HepG2 (cell line): ENCODE results near the gene CGREF1. TPM values are rescaled to one million over a fixed set of nuclear protein-coding genes. Genes with fewer than 3 reads are reported as not detected.

Source experiments
- ARID5B ChIP-seq: IDR thresholded peaks from 2 replicates; pipeline ENCODE4 v1.4.0; 2020; ENCODE audit warnings: mild to moderate bottlenecking, missing genetic modification reagents
- BORCS8-MEF2B ChIP-seq: sonication (generic); formaldehyde crosslinking; IDR thresholded peaks from 2 replicates; pipeline ENCODE4 v1.8.0; 2022; ENCODE audit warnings: mild to moderate bottlenecking, missing genetic modification reagents
- CBFB ChIP-seq: sonication (generic); formaldehyde crosslinking; IDR thresholded peaks from 2 replicates; pipeline ENCODE4 v1.4.0; 2020; ENCODE audit warnings: missing genetic modification reagents
- NR1H2 ChIP-seq: sonication (generic); formaldehyde crosslinking; IDR thresholded peaks from 2 replicates; pipeline ENCODE4 v1.8.1; 2022; ENCODE audit warnings: low read depth, missing genetic modification reagents, borderline replicate concordance
- TFDP1 ChIP-seq: IDR thresholded peaks from 2 replicates; pipeline ENCODE4 v1.6.1; 2016; ENCODE audit warnings: missing compliant biosample characterization, missing genetic modification reagents, borderline replicate concordance
- ZNF629 ChIP-seq: sonication (generic); formaldehyde crosslinking; conservative IDR thresholded peaks from 2 replicates; pipeline ENCODE4 v1.5.0; 2020; ENCODE audit warnings: missing genetic modification reagents
- polyA plus RNA-seq, 8 experiments: library from polyadenylated mRNA; depleted of rRNA in 3 of 8; stranded (reverse) in 7 of 8; unstranded in 1 of 8; fragments of >200 nt; fragmentation: Illumina TruSeq in 4 of 8; extraction: Trizol in 4 of 8; gene quantifications; 2 replicates each; pipeline versions ENCODE4 v1.2.1 to v1.2.3, GENCODE V29; 2011 to 2016; ENCODE audit warnings: low read depth in 4 of 8, missing spikeins in 1 of 8, mixed read lengths in 1 of 8; ENCODE audit not compliant: insufficient read depth in 1 of 8
- total RNA-seq, 5 experiments: library from RNA; depleted of rRNA; stranded (reverse); fragments of >200 nt; fragmentation: Illumina TruSeq; extraction: Trizol; gene quantifications; 2 replicates each; pipeline ENCODE4 v1.2.3, GENCODE V29; 2016; ENCODE audit warnings: low read depth in 1 of 5
- TF ChIP-seq, protein P1 (sequence below): sonication (generic); formaldehyde crosslinking; IDR thresholded peaks from 2 replicates; pipeline ENCODE4 v1.4.0; 2020; ENCODE audit warnings: missing genetic modification reagents
- TF ChIP-seq, protein P2 (sequence below): sonication (generic); formaldehyde crosslinking; IDR thresholded peaks from 2 replicates; pipeline ENCODE4 v1.5.1; 2020; ENCODE audit warnings: mild to moderate bottlenecking, missing genetic modification reagents, moderate library complexity
- TF ChIP-seq, protein P3 (sequence below), 2 experiments: sonication (generic) in 1 of 2; formaldehyde crosslinking in 1 of 2; IDR thresholded peaks; 2 replicates each; pipeline versions ENCODE4 v1.6.1 to v1.9.0; 2014 to 2022; ENCODE audit warnings: antibody characterized with exemption in 1 of 2, borderline replicate concordance in 1 of 2, inconsistent platforms in 1 of 2, low read depth in 1 of 2, missing genetic modification reagents in 1 of 2

Gene CGREF1
- total and polyA plus RNA-seq, 2 of the 13 experiments (the other 11 are each of a cell fraction or from before 2014, with no cell fraction given) = 13.9 to 23.4 TPM

DNA sequence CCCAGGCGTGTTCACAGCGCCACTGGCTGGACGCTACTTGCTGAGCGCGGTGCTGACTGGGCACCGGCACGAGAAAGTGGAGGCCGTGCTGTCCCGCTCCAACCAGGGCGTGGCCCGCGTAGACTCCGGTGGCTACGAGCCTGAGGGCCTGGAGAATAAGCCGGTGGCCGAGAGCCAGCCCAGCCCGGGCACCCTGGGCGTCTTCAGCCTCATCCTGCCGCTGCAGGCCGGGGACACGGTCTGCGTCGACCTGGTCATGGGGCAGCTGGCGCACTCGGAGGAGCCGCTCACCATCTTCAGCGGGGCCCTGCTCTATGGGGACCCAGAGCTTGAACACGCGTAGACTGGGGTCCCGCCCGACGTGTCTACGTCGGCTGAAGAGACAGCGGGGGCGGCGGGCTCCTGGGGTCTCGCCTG lies 33.2 kb downstream of the CGREF1 start (continued):
- TF ChIP-seq TFDP1 (CRISPR knock-in tag) (peak; percentile 21; the same call in 1 of the 2 replicates), NR1H2 (CRISPR knock-in tag) (no peak), BORCS8-MEF2B (CRISPR knock-in tag) (0 out of 2 replicates have a peak, but pooled peaks have one; percentile 33), ARID5B (CRISPR knock-in tag) (no peak), CBFB (CRISPR knock-in tag) (0 out of 2 replicates have a peak, but pooled peaks have one; percentile 23), ZNF629 (CRISPR knock-in tag) (0 out of 2 replicates have a peak, but pooled peaks have one; percentile 10)
- TF ChIP-seq, protein P1, sequence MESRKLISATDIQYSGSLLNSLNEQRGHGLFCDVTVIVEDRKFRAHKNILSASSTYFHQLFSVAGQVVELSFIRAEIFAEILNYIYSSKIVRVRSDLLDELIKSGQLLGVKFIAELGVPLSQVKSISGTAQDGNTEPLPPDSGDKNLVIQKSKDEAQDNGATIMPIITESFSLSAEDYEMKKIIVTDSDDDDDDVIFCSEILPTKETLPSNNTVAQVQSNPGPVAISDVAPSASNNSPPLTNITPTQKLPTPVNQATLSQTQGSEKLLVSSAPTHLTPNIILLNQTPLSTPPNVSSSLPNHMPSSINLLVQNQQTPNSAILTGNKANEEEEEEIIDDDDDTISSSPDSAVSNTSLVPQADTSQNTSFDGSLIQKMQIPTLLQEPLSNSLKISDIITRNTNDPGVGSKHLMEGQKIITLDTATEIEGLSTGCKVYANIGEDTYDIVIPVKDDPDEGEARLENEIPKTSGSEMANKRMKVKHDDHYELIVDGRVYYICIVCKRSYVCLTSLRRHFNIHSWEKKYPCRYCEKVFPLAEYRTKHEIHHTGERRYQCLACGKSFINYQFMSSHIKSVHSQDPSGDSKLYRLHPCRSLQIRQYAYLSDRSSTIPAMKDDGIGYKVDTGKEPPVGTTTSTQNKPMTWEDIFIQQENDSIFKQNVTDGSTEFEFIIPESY = peak; percentile 90
- TF ChIP-seq, protein P2, sequence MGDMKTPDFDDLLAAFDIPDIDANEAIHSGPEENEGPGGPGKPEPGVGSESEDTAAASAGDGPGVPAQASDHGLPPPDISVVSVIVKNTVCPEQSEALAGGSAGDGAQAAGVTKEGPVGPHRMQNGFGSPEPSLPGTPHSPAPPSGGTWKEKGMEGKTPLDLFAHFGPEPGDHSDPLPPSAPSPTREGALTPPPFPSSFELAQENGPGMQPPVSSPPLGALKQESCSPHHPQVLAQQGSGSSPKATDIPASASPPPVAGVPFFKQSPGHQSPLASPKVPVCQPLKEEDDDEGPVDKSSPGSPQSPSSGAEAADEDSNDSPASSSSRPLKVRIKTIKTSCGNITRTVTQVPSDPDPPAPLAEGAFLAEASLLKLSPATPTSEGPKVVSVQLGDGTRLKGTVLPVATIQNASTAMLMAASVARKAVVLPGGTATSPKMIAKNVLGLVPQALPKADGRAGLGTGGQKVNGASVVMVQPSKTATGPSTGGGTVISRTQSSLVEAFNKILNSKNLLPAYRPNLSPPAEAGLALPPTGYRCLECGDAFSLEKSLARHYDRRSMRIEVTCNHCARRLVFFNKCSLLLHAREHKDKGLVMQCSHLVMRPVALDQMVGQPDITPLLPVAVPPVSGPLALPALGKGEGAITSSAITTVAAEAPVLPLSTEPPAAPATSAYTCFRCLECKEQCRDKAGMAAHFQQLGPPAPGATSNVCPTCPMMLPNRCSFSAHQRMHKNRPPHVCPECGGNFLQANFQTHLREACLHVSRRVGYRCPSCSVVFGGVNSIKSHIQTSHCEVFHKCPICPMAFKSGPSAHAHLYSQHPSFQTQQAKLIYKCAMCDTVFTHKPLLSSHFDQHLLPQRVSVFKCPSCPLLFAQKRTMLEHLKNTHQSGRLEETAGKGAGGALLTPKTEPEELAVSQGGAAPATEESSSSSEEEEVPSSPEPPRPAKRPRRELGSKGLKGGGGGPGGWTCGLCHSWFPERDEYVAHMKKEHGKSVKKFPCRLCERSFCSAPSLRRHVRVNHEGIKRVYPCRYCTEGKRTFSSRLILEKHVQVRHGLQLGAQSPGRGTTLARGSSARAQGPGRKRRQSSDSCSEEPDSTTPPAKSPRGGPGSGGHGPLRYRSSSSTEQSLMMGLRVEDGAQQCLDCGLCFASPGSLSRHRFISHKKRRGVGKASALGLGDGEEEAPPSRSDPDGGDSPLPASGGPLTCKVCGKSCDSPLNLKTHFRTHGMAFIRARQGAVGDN (CRISPR knock-in tag) = peak; percentile 37
- TF ChIP-seq, protein P3, sequence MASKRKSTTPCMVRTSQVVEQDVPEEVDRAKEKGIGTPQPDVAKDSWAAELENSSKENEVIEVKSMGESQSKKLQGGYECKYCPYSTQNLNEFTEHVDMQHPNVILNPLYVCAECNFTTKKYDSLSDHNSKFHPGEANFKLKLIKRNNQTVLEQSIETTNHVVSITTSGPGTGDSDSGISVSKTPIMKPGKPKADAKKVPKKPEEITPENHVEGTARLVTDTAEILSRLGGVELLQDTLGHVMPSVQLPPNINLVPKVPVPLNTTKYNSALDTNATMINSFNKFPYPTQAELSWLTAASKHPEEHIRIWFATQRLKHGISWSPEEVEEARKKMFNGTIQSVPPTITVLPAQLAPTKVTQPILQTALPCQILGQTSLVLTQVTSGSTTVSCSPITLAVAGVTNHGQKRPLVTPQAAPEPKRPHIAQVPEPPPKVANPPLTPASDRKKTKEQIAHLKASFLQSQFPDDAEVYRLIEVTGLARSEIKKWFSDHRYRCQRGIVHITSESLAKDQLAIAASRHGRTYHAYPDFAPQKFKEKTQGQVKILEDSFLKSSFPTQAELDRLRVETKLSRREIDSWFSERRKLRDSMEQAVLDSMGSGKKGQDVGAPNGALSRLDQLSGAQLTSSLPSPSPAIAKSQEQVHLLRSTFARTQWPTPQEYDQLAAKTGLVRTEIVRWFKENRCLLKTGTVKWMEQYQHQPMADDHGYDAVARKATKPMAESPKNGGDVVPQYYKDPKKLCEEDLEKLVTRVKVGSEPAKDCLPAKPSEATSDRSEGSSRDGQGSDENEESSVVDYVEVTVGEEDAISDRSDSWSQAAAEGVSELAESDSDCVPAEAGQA (IDR thresholded peaks at IDR 0.05; ENCODE audit: low read depth) = peak; percentile 38; the same call in 1 of the 2 replicates
- TF ChIP-seq, protein P3 (CRISPR knock-in tag; IDR thresholded peaks at IDR 0.05; ENCODE audit: borderline replicate concordance) = no peak
